Measurements from ENCODE around the gene MIOX. TPM values are rescaled to one million over a fixed set of nuclear protein-coding genes. Genes with fewer than 3 reads are reported as not detected.

The MIOX gene
- total RNA-seq, 1 donor from 2014 or later = 0.35 TPM

DNA sequence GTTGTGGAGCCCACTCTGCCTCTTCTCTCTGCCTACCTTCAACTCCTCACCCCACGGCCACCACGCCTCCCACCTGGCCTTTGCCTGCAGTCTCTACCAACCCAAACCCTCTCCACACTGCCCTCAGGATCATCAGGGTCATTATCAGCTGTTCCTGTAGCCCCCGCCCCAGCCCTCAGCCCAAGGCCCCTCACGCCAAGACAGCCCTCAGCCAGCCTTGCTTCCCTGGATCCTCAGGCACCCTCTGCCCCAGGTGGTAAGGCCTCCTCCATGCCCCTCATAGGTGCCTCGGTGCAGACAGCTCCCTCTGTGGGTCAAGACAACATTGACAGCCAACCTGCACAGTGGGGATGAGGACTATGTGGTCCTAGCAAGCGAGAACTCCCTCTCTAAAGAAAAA is 13.6 kb upstream of the MIOX start:
- H3K36me3 Mint-ChIP-seq (ENCODE audit: low read depth) = no peaks in the 10 kb centered on the region
- H3K4me3 Mint-ChIP-seq = peak overlapping the region; percentile 91
- no peak for DNase-seq (ENCODE audit: low read depth, low spot score)
- H3K9me3 Mint-ChIP-seq = no peaks in the 10 kb centered on the region
- TF ChIP-seq, protein P1, sequence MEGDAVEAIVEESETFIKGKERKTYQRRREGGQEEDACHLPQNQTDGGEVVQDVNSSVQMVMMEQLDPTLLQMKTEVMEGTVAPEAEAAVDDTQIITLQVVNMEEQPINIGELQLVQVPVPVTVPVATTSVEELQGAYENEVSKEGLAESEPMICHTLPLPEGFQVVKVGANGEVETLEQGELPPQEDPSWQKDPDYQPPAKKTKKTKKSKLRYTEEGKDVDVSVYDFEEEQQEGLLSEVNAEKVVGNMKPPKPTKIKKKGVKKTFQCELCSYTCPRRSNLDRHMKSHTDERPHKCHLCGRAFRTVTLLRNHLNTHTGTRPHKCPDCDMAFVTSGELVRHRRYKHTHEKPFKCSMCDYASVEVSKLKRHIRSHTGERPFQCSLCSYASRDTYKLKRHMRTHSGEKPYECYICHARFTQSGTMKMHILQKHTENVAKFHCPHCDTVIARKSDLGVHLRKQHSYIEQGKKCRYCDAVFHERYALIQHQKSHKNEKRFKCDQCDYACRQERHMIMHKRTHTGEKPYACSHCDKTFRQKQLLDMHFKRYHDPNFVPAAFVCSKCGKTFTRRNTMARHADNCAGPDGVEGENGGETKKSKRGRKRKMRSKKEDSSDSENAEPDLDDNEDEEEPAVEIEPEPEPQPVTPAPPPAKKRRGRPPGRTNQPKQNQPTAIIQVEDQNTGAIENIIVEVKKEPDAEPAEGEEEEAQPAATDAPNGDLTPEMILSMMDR (conservative IDR thresholded peaks at IDR 0.05) = peak; percentile 38
- peaks cover 33% of the 10 kb centered on the region for H3K4me1 Mint-ChIP-seq
- peaks cover 10% of the 10 kb centered on the region for H3K27me3 Mint-ChIP-seq (ENCODE audit: low read depth)
- H3K27ac Mint-ChIP-seq (ENCODE audit: unreplicated experiment) = no peak overlapping the region

DNA sequence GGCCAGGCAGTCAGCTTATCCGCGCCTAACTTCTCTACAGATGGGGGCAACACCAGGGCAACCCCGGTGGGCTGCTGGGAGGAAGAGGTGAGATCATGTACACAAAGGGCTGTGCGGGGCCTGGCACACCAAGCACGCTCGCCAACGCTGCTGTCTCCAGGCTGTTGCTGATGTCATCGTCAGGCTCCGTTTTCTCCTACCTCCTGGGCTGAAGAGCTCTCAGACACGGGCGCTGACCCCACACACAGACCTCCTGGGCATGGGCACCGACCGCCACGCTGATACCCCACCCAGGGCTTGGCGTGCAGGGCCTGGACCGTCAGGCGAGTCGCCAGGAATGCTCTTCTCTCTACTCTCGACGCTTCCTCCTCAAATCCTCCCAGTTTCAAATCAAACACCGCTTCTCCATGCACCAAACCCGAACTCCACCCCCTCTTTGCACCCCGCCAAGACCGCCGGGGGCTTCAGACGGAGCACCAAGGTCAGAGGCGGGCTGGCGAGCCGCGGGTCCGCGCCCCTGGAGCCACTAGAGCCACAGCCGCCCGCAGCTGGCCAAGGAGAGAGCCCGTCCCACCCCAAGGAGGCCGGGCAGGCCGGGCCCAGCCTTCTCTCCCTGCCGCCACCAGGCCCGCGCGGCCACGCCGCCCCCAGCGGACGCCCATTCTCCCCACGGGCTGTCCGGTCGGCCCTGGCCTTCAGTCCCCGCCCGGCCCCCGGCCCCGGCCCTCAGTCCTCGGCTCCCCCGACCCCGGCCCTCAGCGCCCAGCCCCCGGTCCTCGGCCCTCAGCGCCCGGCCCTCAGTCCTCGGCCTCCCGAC is 12.6 kb upstream of the MIOX start:
- DNase-seq (ENCODE audit: low read depth, low spot score) = peak; percentile 27
- Mint-ChIP-seq H3K27ac (ENCODE audit: unreplicated experiment) (peak overlapping the region; percentile 97), H3K36me3 (ENCODE audit: low read depth) (no peaks in the 10 kb centered on the region), H3K4me3 (peak overlapping the region; percentile 91), H3K4me1 (peaks cover 33% of the 10 kb centered on the region), H3K27me3 (ENCODE audit: low read depth) (peaks cover 19% of the 10 kb centered on the region), H3K9me3 (no peaks in the 10 kb centered on the region)
- TF ChIP-seq, protein P1 (conservative IDR thresholded peaks at IDR 0.05) = peak; percentile 11

DNA sequence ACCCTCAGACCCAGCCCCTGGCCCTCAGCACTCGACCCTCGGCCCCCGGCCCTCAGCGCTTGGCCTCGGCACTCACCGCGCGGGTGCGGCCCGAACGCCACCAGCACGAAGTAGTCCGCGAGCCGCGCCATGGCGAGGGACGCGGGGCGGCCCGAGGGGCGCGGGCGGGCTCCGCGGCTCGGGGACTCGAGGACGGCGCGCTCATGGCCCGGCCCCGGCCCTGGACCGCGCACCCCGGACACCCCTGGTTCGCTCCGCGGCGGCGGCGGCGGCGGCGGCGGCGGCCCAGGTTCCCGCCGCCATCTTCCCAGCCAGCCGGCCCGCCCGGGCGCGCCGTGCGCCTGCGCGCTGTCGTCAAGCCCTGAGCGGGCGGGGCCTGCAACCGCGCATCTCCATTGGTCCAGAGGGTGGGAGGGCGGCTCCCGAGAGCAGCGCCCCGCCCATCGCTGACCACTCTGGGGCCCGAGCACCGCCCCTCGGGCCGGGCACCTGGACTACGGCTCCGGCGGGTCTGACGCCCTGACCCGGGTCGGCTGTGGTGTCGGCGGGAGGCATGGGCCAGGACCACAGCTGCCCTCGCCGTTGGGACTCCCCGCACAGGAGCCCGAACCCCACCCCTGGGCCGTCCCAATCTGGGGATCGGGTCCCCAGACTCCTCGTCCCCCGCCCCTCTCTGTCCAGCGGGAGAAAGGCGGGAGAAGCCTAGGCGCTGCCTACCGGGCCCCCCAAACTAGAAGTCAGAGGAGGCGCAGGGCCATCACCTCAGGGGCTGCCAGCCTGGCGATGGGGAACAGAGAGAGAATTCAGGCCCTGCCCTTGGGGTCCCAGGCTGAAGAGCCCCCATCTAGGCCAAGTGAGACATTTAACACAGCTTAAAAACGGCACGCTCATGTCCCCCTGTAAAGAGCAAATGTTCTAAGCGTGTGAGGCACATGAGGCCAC is 11.7 kb upstream of the MIOX start, which contains the start of gene SBF1:
SBF1 (minus strand) TSS at position 326 of the 942 bp plus-strand sequence; CDS start at position 131, 195 bp downstream.
- peaks cover 28% of the 10 kb centered on the region for H3K27me3 Mint-ChIP-seq (ENCODE audit: low read depth)
- peak within 1 kb of the TSS; percentile 97 for H3K27ac Mint-ChIP-seq (ENCODE audit: unreplicated experiment)
- H3K4me3 Mint-ChIP-seq = peak within 1 kb of the TSS; percentile 91
- peak; percentile 86 for DNase-seq (ENCODE audit: low read depth, low spot score)
- no peaks in the 10 kb centered on the region for H3K9me3 Mint-ChIP-seq
- TF ChIP-seq, protein P1 (conservative IDR thresholded peaks at IDR 0.05) = no peak
- H3K4me1 Mint-ChIP-seq = peaks cover 33% of the 10 kb centered on the region
- no peaks in the 10 kb centered on the region for H3K36me3 Mint-ChIP-seq (ENCODE audit: low read depth)

DNA sequence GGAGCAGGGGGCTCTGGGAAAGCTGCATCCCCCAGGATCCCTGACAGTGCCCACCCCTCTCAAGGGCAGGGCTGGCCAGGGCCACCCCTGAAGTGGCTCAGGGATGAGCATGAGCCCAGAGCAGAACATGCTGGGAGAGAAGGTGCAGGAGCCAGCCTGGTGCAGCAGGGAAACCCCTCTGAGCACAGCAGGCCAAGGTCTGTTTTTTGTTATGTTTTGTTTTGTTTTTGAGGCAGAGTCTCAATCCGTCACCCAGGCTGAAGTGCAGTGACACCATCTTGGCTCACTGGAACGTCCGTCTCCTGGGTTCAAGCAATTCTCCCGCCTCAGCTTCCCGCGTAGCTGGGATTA is 11.0 kb upstream of the MIOX start:
- H3K9me3 Mint-ChIP-seq = no peaks in the 10 kb centered on the region
- DNase-seq (ENCODE audit: low read depth, low spot score) = no peak
- peaks cover 34% of the 10 kb centered on the region for H3K27me3 Mint-ChIP-seq (ENCODE audit: low read depth)
- H3K4me1 Mint-ChIP-seq = peaks cover 33% of the 10 kb centered on the region
- TF ChIP-seq, protein P1 (conservative IDR thresholded peaks at IDR 0.05) = no peak
- no peaks in the 10 kb centered on the region for H3K36me3 Mint-ChIP-seq (ENCODE audit: low read depth)
- H3K4me3 Mint-ChIP-seq = peak overlapping the region; percentile 84
- H3K27ac Mint-ChIP-seq (ENCODE audit: unreplicated experiment) = no peak overlapping the region

DNA sequence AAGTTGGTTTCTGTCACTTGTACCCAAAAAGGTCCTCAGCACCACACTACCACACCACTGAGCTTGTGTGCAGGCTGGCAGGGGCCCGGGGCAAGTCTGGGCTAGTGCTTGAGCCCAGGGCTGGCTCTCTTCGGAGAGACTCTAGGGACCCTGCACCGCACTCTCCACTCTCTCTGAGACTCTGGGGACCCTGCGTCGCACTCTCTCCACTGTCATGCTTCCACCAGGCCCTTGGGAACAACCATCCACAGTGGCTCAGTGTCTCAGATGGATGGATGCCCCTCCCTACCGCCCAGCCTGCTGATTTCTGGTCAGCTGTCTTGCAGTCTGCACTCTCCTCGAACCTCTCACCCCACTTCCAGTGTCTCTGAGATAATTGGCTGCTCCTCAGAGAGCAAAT is 9.8 kb upstream of the MIOX start:
- Mint-ChIP-seq H3K4me1 (peaks cover 33% of the 10 kb centered on the region), H3K9me3 (no peaks in the 10 kb centered on the region), H3K36me3 (ENCODE audit: low read depth) (no peaks in the 10 kb centered on the region), H3K27ac (ENCODE audit: unreplicated experiment) (no peak overlapping the region), H3K27me3 (ENCODE audit: low read depth) (peaks cover 39% of the 10 kb centered on the region), H3K4me3 (peak overlapping the region; percentile 84)
- no peak for DNase-seq (ENCODE audit: low read depth, low spot score)
- TF ChIP-seq, protein P1 (conservative IDR thresholded peaks at IDR 0.05) = no peak
